ENCODE results near the gene KIAA1671. TPM values are rescaled to one million over a fixed set of nuclear protein-coding genes. Genes with fewer than 3 reads are reported as not detected.
"Not testable (repeated sequence)": the region's sequence is repeated elsewhere in the genome, so short reads cannot be mapped to it uniquely, and the experiment has no call there.

KIAA1671 gene
- total RNA-seq: 40.7 TPM
- long read RNA-seq, full-length matches to known transcripts: 2 of 38 reads
- long read RNA-seq, partial matches to known transcripts: 2 of 38 reads
- long read RNA-seq, other reads (novel, unspliced or antisense): 34 of 38 reads

GRCh38 chr22:24951942-24952836 is at the start of gene KIAA1671:
Gene KIAA1671, plus strand, starts transcription at chr22:24952716. Its CDS starts 75,284 bp downstream, at chr22:25028000.
- TF ChIP-seq CTCF (IDR thresholded peaks at IDR 0.05): peak; percentile 96
- H3K36me3 ChIP-seq: no peaks in the 10 kb centered on the region
- DNase-seq (peak; percentile 87), ATAC-seq (peak; percentile 97 to 99)
- peaks cover 13% of the 10 kb centered on the region for H3K27me3 ChIP-seq (ENCODE audit: low read depth)
- intact Hi-C loops (cut with DNase I): loop anchor here (5.0 kb wide), 1 partner anchor 95 kb away; no protein-coding TSS in a partner anchor
- peak within 1 kb of the TSS; percentile 79 for H3K27ac ChIP-seq
- H3K4me1 ChIP-seq: peaks cover 24% of the 10 kb centered on the region
- no peaks in the 10 kb centered on the region for H3K9me3 ChIP-seq
- H3K4me3 ChIP-seq: peak within 1 kb of the TSS; percentile 79

GRCh38 chr22:24905909-24906308 is 46.6 kb upstream of the KIAA1671 start:
- H3K4me1 ChIP-seq: no peaks in the 10 kb centered on the region
- intact Hi-C loops (cut with DNase I): no loop called here
- TF ChIP-seq CTCF (IDR thresholded peaks at IDR 0.05): no peak
- H3K27ac ChIP-seq: no peak overlapping the region
- H3K9me3 ChIP-seq: peaks cover 11% of the 10 kb centered on the region
- H3K27me3 ChIP-seq (ENCODE audit: low read depth): no peaks in the 10 kb centered on the region
- H3K4me3 ChIP-seq: no peak overlapping the region
- DNase-seq: no peak
- ATAC-seq: no peak
- H3K36me3 ChIP-seq: peaks cover 7% of the 10 kb centered on the region

GRCh38 chr22:24907101-24907500 is 45.4 kb upstream of the KIAA1671 start:
- H3K4me3 ChIP-seq; H3K36me3 ChIP-seq; ATAC-seq; intact Hi-C loops (cut with DNase I); H3K27me3 ChIP-seq (ENCODE audit: low read depth); DNase-seq; H3K27ac ChIP-seq; H3K4me1 ChIP-seq: not testable (repeated sequence)
- H3K9me3 ChIP-seq: peaks cover 11% of the 10 kb centered on the region

- no peak for TF ChIP-seq CTCF (IDR thresholded peaks at IDR 0.05)
- ATAC-seq (no peak), DNase-seq (no peak)
- Histone ChIP-seq H3K27me3 (ENCODE audit: low read depth) (no peaks in the 10 kb centered on the region), H3K27ac (no peak overlapping the region), H3K36me3 (no peaks in the 10 kb centered on the region), H3K9me3 (no peaks in the 10 kb centered on the region), H3K4me1 (no peaks in the 10 kb centered on the region), H3K4me3 (no peak overlapping the region)
- intact Hi-C loops (cut with DNase I): no loop called here
Observed at GRCh38 chr22:24920029-24920428, 32.5 kb upstream of the KIAA1671 start.

GRCh38 chr22:24925586-24926427 is 26.7 kb upstream of the KIAA1671 start:
- Histone ChIP-seq H3K27ac (no peak overlapping the region), H3K9me3 (no peaks in the 10 kb centered on the region), H3K4me1 (no peaks in the 10 kb centered on the region), H3K27me3 (ENCODE audit: low read depth) (no peaks in the 10 kb centered on the region), H3K4me3 (no peak overlapping the region), H3K36me3 (no peaks in the 10 kb centered on the region)
- ATAC-seq (no peak), DNase-seq (no peak)
- no peak for TF ChIP-seq CTCF (IDR thresholded peaks at IDR 0.05)
- intact Hi-C loops (cut with DNase I): no loop called here

Data from lower lobe of right lung (tissue), 2 donors.